ENCODE measurements around the gene LPIN1. TPM values are rescaled to one million over a fixed set of nuclear protein-coding genes. Genes with fewer than 3 reads are reported as not detected.
A peak's percentile ranks its signal among the peaks of the same experiment; 100 is the strongest.
"Not testable (repeated sequence)": the region's sequence is repeated elsewhere in the genome, so short reads cannot be mapped to it uniquely, and the experiment has no call there.

Gene LPIN1
- total and polyA plus RNA-seq, 7 experiments from 2014 or later: 25.5 to 88.1 (median 70.6) TPM

- no peaks in the 10 kb centered on the region for H3K9me3 ChIP-seq (ENCODE audit: control insufficient read depth in 2 of 3, low read length in 3 of 3)
- Mint-ChIP-seq H3K4me3 (peak overlapping the region in 4 of 10 donors; percentile 8 to 70 (median 44)), H3K36me3 (peaks cover 0 to 31% (median 14%) of the 10 kb centered on the region in 5 donors), H3K4me1 (peaks cover 61 to 83% (median 80%) of the 10 kb centered on the region in 7 donors), H3K27me3 (no peaks in the 10 kb centered on the region), H3K27ac (peak overlapping the region in 8 of 9 donors; percentile 2 to 94 (median 84)), H3K9me3 (no peaks in the 10 kb centered on the region)
- ATAC-seq (no peak), DNase-seq (no peak)
- CTCF ChIA-PET: interaction anchor here (1.1 to 1.5 kb wide), 3 partner anchors 13 to 21 kb away, joined by 4 to 6 read pairs (median 5); no protein-coding TSS in a partner anchor
- peaks cover 0 to 8% (median 0%) of the 10 kb centered on the region in 3 experiments for H3K36me3 ChIP-seq (ENCODE audit: control insufficient read depth in 2 of 3, insufficient read depth in 3 of 3, low read length in 3 of 3)
- peak overlapping the region; percentile 11 for H3K27ac ChIP-seq (ENCODE audit: low read depth, low read length)
- intact Hi-C loops (cut with micrococcal nuclease): loop anchor here in 1 of 2 donors (10.0 kb wide), 1 partner anchor 943 kb away; the partner anchor contains the start of gene PDIA6
- H3K4me1 ChIP-seq (ENCODE audit: control insufficient read depth in 2 of 2, insufficient read depth in 2 of 2, low read length in 2 of 2): peaks cover 32 to 40% of the 10 kb centered on the region in 2 donors
- H3K27me3 ChIP-seq (ENCODE audit: control insufficient read depth in 2 of 2, insufficient read depth in 2 of 2, low read length in 2 of 2): no peaks in the 10 kb centered on the region
- no peak overlapping the region for H3K4me3 ChIP-seq (ENCODE audit: low read length)
- POLR2A ChIA-PET: interaction anchor here (1.4 to 2.1 kb wide), 2 partner anchors 12 to 17 kb away, joined by 4 to 5 read pairs; no protein-coding TSS in a partner anchor
Observed at GRCh38 chr2:11758187-11758586, 11.8 kb downstream of the LPIN1 start.

GRCh38 chr2:11758647-11759046, 12.2 kb downstream of the LPIN1 start:
- ChIA-PET CTCF (interaction anchor here (1.1 to 1.5 kb wide), 2 partner anchors 14 to 21 kb away, joined by 4 to 5 read pairs; no protein-coding TSS in a partner anchor), POLR2A (no interaction called here)
- DNase-seq (no peak), ATAC-seq (no peak)
- Histone ChIP-seq H3K4me3 (ENCODE audit: low read length) (no peak overlapping the region), H3K27ac (ENCODE audit: low read depth, low read length) (no peak overlapping the region), H3K9me3 (ENCODE audit: control insufficient read depth in 2 of 3, low read length in 3 of 3) (no peaks in the 10 kb centered on the region), H3K36me3 (ENCODE audit: control insufficient read depth in 2 of 3, insufficient read depth in 3 of 3, low read length in 3 of 3) (peaks cover 0 to 12% (median 0%) of the 10 kb centered on the region in 3 experiments), H3K27me3 (ENCODE audit: control insufficient read depth in 2 of 2, insufficient read depth in 2 of 2, low read length in 2 of 2) (no peaks in the 10 kb centered on the region), H3K4me1 (ENCODE audit: control insufficient read depth in 2 of 2, insufficient read depth in 2 of 2, low read length in 2 of 2) (peaks cover 29 to 37% of the 10 kb centered on the region in 2 donors)
- Mint-ChIP-seq H3K36me3 (peaks cover 0 to 33% (median 19%) of the 10 kb centered on the region in 5 donors), H3K27me3 (no peaks in the 10 kb centered on the region), H3K4me3 (peak overlapping the region in 8 of 10 donors; percentile 8 to 73 (median 45)), H3K9me3 (no peaks in the 10 kb centered on the region), H3K27ac (peak overlapping the region; percentile 24 to 94 (median 68)), H3K4me1 (peaks cover 59 to 81% (median 78%) of the 10 kb centered on the region in 7 donors)
- intact Hi-C loops (cut with micrococcal nuclease): loop anchor here in 1 of 2 donors (10.0 kb wide), 1 partner anchor 944 kb away; the partner anchor contains the start of gene PDIA6

- peaks cover 29 to 31% of the 10 kb centered on the region in 2 donors for H3K4me1 ChIP-seq (ENCODE audit: control insufficient read depth in 2 of 2, insufficient read depth in 2 of 2, low read length in 2 of 2)
Observed at GRCh38 chr2:11759182-11759975, 12.9 kb downstream of the LPIN1 start.

DNA sequence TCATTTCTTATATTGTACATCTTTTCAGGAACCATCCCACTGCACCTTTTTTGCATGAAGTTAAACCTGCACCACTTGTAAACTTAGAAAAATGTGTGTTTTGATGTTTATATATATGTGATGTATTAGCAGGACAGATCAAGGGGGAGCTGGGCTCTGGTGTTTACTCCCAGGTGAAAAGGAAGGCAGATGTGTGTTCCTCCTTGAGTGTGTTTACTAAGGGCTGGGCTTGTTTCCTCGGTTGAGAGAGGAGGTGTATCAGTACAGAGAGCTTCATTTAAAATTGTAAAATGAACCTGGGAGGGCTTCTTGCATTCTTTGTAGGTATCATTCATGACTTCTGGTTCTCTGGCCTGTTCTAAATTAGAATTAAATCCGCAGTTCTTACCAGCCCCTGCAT, 14.8 kb downstream of the LPIN1 start:
- ATAC-seq (no peak), DNase-seq (no peak)
- POLR2A ChIA-PET: interaction anchor here (0.5 to 0.9 kb wide), 2 partner anchors 14 to 737 kb away, joined by 3 read pairs; no protein-coding TSS in a partner anchor
- Mint-ChIP-seq H3K4me1 (peaks cover 51 to 62% (median 60%) of the 10 kb centered on the region in 7 donors), H3K9me3 (no peaks in the 10 kb centered on the region), H3K36me3 (peaks cover 6 to 44% (median 24%) of the 10 kb centered on the region in 5 donors), H3K4me3 (peak overlapping the region in 6 of 10 donors; percentile 1 to 66 (median 31)), H3K27ac (peak overlapping the region; percentile 14 to 82 (median 61)), H3K27me3 (no peaks in the 10 kb centered on the region)
- Histone ChIP-seq H3K4me3 (ENCODE audit: low read length) (no peak overlapping the region), H3K9me3 (ENCODE audit: control insufficient read depth in 2 of 3, low read length in 3 of 3) (no peaks in the 10 kb centered on the region), H3K27me3 (ENCODE audit: control insufficient read depth in 2 of 2, insufficient read depth in 2 of 2, low read length in 2 of 2) (no peaks in the 10 kb centered on the region), H3K27ac (ENCODE audit: low read depth, low read length) (no peak overlapping the region), H3K4me1 (ENCODE audit: control insufficient read depth in 2 of 2, insufficient read depth in 2 of 2, low read length in 2 of 2) (peaks cover 25 to 29% of the 10 kb centered on the region in 2 donors), H3K36me3 (ENCODE audit: control insufficient read depth in 2 of 3, insufficient read depth in 3 of 3, low read length in 3 of 3) (peaks cover 9 to 33% (median 10%) of the 10 kb centered on the region in 3 experiments)
- CTCF ChIA-PET: interaction anchor here (1.4 kb wide), 1 partner anchor 18 kb away, joined by 4 read pairs; no protein-coding TSS in a partner anchor
- intact Hi-C loops (cut with micrococcal nuclease): no loop called here

More at GRCh38 chr2:11759182-11759975, 12.9 kb downstream of the LPIN1 start:
- Mint-ChIP-seq H3K36me3 (peaks cover 0 to 37% (median 20%) of the 10 kb centered on the region in 5 donors), H3K4me3 (peak overlapping the region in 4 of 10 donors; percentile 34 to 73 (median 63)), H3K4me1 (peaks cover 54 to 76% (median 71%) of the 10 kb centered on the region in 7 donors), H3K27ac (peak overlapping the region; percentile 22 to 94 (median 68))
- H3K9me3 Mint-ChIP-seq; H3K4me3 ChIP-seq (ENCODE audit: low read length); H3K27me3 ChIP-seq (ENCODE audit: control insufficient read depth in 2 of 2, insufficient read depth in 2 of 2, low read length in 2 of 2); H3K9me3 ChIP-seq (ENCODE audit: control insufficient read depth in 2 of 3, low read length in 3 of 3); ATAC-seq; H3K27ac ChIP-seq (ENCODE audit: low read depth, low read length); DNase-seq; POLR2A ChIA-PET; H3K27me3 Mint-ChIP-seq: not testable (repeated sequence)
- CTCF ChIA-PET: interaction anchor here (1.1 kb wide), 1 partner anchor 20 kb away, joined by 5 read pairs; no protein-coding TSS in a partner anchor
- H3K36me3 ChIP-seq (ENCODE audit: control insufficient read depth in 2 of 3, insufficient read depth in 3 of 3, low read length in 3 of 3): peaks cover 0 to 14% (median 0%) of the 10 kb centered on the region in 3 experiments
- intact Hi-C loops (cut with micrococcal nuclease): loop anchor here in 1 of 2 donors (10.0 kb wide), 1 partner anchor 945 kb away; the partner anchor contains the start of gene PDIA6

GRCh38 chr2:11762031-11762430, 15.6 kb downstream of the LPIN1 start:
- Histone ChIP-seq H3K4me3 (ENCODE audit: low read length) (no peak overlapping the region), H3K36me3 (ENCODE audit: control insufficient read depth in 2 of 3, insufficient read depth in 3 of 3, low read length in 3 of 3) (peaks cover 16 to 40% (median 18%) of the 10 kb centered on the region in 3 experiments), H3K4me1 (ENCODE audit: control insufficient read depth in 2 of 2, insufficient read depth in 2 of 2, low read length in 2 of 2) (peaks cover 19 to 23% of the 10 kb centered on the region in 2 donors), H3K27ac (ENCODE audit: low read depth, low read length) (no peak overlapping the region), H3K9me3 (ENCODE audit: control insufficient read depth in 2 of 3, low read length in 3 of 3) (no peaks in the 10 kb centered on the region), H3K27me3 (ENCODE audit: control insufficient read depth in 2 of 2, insufficient read depth in 2 of 2, low read length in 2 of 2) (no peaks in the 10 kb centered on the region)
- DNase-seq: no peak
- Mint-ChIP-seq H3K36me3 (peaks cover 9 to 47% (median 32%) of the 10 kb centered on the region in 5 donors), H3K4me1 (peaks cover 48 to 58% (median 55%) of the 10 kb centered on the region in 7 donors), H3K4me3 (peak overlapping the region in 5 of 10 donors; percentile 1 to 66 (median 39)), H3K27me3 (no peaks in the 10 kb centered on the region), H3K9me3 (no peaks in the 10 kb centered on the region), H3K27ac (peak overlapping the region in 6 of 9 donors; percentile 41 to 86 (median 64))
- ATAC-seq: no peak
- CTCF ChIA-PET: interaction anchor here (1.4 kb wide), 1 partner anchor 17 kb away, joined by 4 read pairs; no protein-coding TSS in a partner anchor
- POLR2A ChIA-PET: interaction anchor here (0.9 kb wide), 1 partner anchor 15 kb away, joined by 3 read pairs; no protein-coding TSS in a partner anchor
- intact Hi-C loops (cut with micrococcal nuclease): no loop called here

DNA sequence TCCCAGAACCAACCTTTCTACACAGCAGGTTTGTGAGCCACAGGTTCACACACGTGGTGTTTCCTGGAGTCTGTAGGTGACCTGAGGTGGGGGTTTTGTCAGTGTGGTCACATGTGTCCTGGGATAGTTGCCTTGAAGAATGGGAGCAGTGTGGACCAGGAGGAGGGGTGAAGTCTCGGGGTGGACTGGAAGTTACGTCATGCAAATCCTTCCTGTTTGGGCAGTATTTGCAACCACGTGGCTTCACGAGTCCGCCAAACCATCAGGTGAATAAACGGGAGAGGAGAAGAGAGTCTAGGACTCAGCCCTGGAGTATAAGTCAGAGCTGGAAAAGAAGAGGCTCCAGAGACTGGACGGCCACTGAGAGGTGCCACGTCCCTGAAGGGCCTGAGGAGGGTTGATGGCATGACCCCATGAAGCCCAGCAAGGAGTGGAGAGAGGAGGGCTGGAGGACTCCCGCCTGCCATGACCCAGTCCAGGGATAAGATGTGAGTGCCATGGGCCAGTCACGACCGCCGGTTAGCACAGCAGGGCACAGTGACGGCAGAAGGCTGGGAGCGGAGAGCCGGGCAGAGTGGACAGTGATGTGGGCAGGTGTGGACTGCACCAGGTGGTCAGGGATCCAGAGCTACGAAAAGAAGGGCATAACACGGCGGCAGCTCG, 16.5 kb downstream of the LPIN1 start:
- H3K27ac Mint-ChIP-seq: peak overlapping the region in 3 of 9 donors; percentile 54 to 63 (median 58)
- intact Hi-C loops (cut with micrococcal nuclease): no loop called here

More for the DNA sequence above, 16.5 kb downstream of the LPIN1 start:
- H3K4me3 Mint-ChIP-seq: no peak overlapping the region
- Histone ChIP-seq H3K27me3 (ENCODE audit: control insufficient read depth in 2 of 2, insufficient read depth in 2 of 2, low read length in 2 of 2) (no peaks in the 10 kb centered on the region), H3K9me3 (ENCODE audit: control insufficient read depth in 2 of 3, low read length in 3 of 3) (no peaks in the 10 kb centered on the region), H3K27ac (ENCODE audit: low read depth, low read length) (no peak overlapping the region), H3K36me3 (ENCODE audit: control insufficient read depth in 2 of 3, insufficient read depth in 3 of 3, low read length in 3 of 3) (peaks cover 16 to 49% (median 18%) of the 10 kb centered on the region in 3 experiments), H3K4me3 (ENCODE audit: low read length) (no peak overlapping the region), H3K4me1 (ENCODE audit: control insufficient read depth in 2 of 2, insufficient read depth in 2 of 2, low read length in 2 of 2) (peaks cover 10 to 14% of the 10 kb centered on the region in 2 donors)
- no peak for ATAC-seq
- DNase-seq: no peak
- peaks cover 15 to 54% (median 39%) of the 10 kb centered on the region in 5 donors for H3K36me3 Mint-ChIP-seq
- CTCF ChIA-PET: interaction anchor here (0.7 to 1.3 kb wide), 2 partner anchors 17 to 19 kb away, joined by 3 to 4 read pairs; no protein-coding TSS in a partner anchor
- H3K27me3 Mint-ChIP-seq: no peaks in the 10 kb centered on the region
- POLR2A ChIA-PET: interaction anchor here (0.8 kb wide), 1 partner anchor 19 kb away, joined by 4 read pairs; no protein-coding TSS in a partner anchor
- H3K4me1 Mint-ChIP-seq: peaks cover 39 to 54% (median 47%) of the 10 kb centered on the region in 7 donors
- no peaks in the 10 kb centered on the region for H3K9me3 Mint-ChIP-seq
